GM12878 (cell line): ENCODE measurements around the gene RAD18. TPM values are rescaled to one million over a fixed set of nuclear protein-coding genes. Genes with fewer than 3 reads are reported as not detected.
A peak's percentile ranks its signal among the peaks of the same experiment; 100 is the strongest.

Source experiments
- FOXM1 ChIP-seq: IDR thresholded peaks from 2 replicates; pipeline ENCODE4 v1.6.1; 2012; ENCODE audit warnings: low read depth, mild to moderate bottlenecking, inconsistent platforms, low read length, moderate library complexity
- IKZF1 ChIP-seq: fragments of 450-650 bp; conservative IDR thresholded peaks from 2 replicates; pipeline ENCODE4 v1.6.1; 2017; ENCODE audit warnings: antibody characterized with exemption, mild to moderate bottlenecking
- IRF4 ChIP-seq: IDR thresholded peaks from 2 replicates; pipeline ENCODE4 v1.6.1; 2011; ENCODE audit warnings: low read depth, low read length
- KDM1A ChIP-seq: fragments of 200-600 bp; sonication (generic); IDR thresholded peaks from 2 replicates; pipeline ENCODE4 v1.6.1; 2016; ENCODE audit warnings: borderline replicate concordance
- LARP7 ChIP-seq: fragments of 450-650 bp; IDR thresholded peaks from 2 replicates; pipeline ENCODE4 v1.6.1; 2017; ENCODE audit warnings: mild to moderate bottlenecking
- MTA2 ChIP-seq: fragments of 450-650 bp; IDR thresholded peaks from 2 replicates; pipeline ENCODE4 v1.6.1; 2016; ENCODE audit warnings: low read depth, mild to moderate bottlenecking, moderate library complexity
- NBN ChIP-seq: fragments of 450-650 bp; IDR thresholded peaks from 2 replicates; pipeline ENCODE4 v1.6.1; 2016
- POU2F2 ChIP-seq: IDR thresholded peaks from 3 replicates; pipeline ENCODE4 v1.6.1; 2011; ENCODE audit warnings: low read depth, mild to moderate bottlenecking, low read length, borderline replicate concordance
- SMC3 ChIP-seq: IDR thresholded peaks from 2 replicates; pipeline ENCODE4 v1.6.1; 2011; ENCODE audit warnings: low read length, improper control_type of control experiment, borderline replicate concordance
- SPI1 ChIP-seq: IDR thresholded peaks from 2 replicates; pipeline ENCODE4 v1.6.1; 2011; ENCODE audit warnings: low read depth, mild to moderate bottlenecking, low read length, moderate library complexity, borderline replicate concordance; ENCODE audit not compliant: insufficient read depth
- SREBF2 ChIP-seq: IDR thresholded peaks from 2 replicates; pipeline ENCODE4 v1.6.1; 2012; ENCODE audit warnings: mild to moderate bottlenecking, low read length
- TCF7 ChIP-seq: IDR thresholded peaks from 2 replicates; pipeline ENCODE4 v1.6.1; 2014; ENCODE audit warnings: antibody characterized with exemption, borderline replicate concordance
- WRNIP1 ChIP-seq: IDR thresholded peaks from 2 replicates; pipeline ENCODE4 v1.6.1; 2011; ENCODE audit warnings: low read depth, low read length, improper control_type of control experiment, borderline replicate concordance
- YBX1 ChIP-seq: fragments of 450-650 bp; IDR thresholded peaks from 2 replicates; pipeline ENCODE4 v1.6.1; 2016; ENCODE audit warnings: antibody characterized with exemption
- ZNF24 ChIP-seq: fragments of 450-650 bp; IDR thresholded peaks from 2 replicates; pipeline ENCODE4 v1.6.1; 2017; ENCODE audit warnings: antibody characterized with exemption, mild to moderate bottlenecking
- ZNF384 ChIP-seq: IDR thresholded peaks from 2 replicates; pipeline ENCODE4 v1.6.1; 2012; ENCODE audit warnings: low read depth, mild to moderate bottlenecking, low read length, improper control_type of control experiment, borderline replicate concordance
- ZZZ3 ChIP-seq: IDR thresholded peaks from 2 replicates; pipeline ENCODE4 v1.6.1; 2011; ENCODE audit warnings: low read depth; ENCODE audit not compliant: control insufficient read depth, insufficient read length
- polyA plus RNA-seq, 11 experiments: library from polyadenylated mRNA; depleted of rRNA in 4 of 11; unstranded in 6 of 11; stranded (reverse) in 5 of 11; fragments of >200 nt; fragmentation: Nextera tagmentation in 4 of 11; fragmentation: Illumina TruSeq in 1 of 11; extraction: Ambion mirVana in 4 of 11; extraction: Trizol in 1 of 11; gene quantifications; 1 replicate in 1 of 11; 2 replicates in 10 of 11; pipeline versions ENCODE4 v1.2.1 to v1.2.3, GENCODE V29; 2011 to 2016; ENCODE audit warnings: inconsistent platforms in 2 of 11, missing spikeins in 2 of 11, low read depth in 1 of 11
- total RNA-seq, 4 experiments: library from RNA; depleted of rRNA in 3 of 4; stranded (reverse); fragments of >200 nt in 3 of 4; fragmentation: Illumina TruSeq in 1 of 4; extraction: Trizol in 1 of 4; gene quantifications; 2 replicates each; pipeline versions ENCODE4 v1.2.1 to v1.2.3, GENCODE V29; 2013 to 2021
- TF ChIP-seq, protein P1 (sequence below): fragments of 150-350 bp; IDR thresholded peaks from 2 replicates; pipeline ENCODE4 v1.6.1; 2016; ENCODE audit warnings: low read depth, low read length
- TF ChIP-seq, protein P2 (sequence below): IDR thresholded peaks from 2 replicates; pipeline ENCODE4 v1.6.1; 2012; ENCODE audit warnings: low read length, inconsistent platforms
- TF ChIP-seq, protein P3 (sequence below): fragments of 450-650 bp; IDR thresholded peaks from 2 replicates; pipeline ENCODE4 v1.6.1; 2016; ENCODE audit warnings: mild to moderate bottlenecking
- TF ChIP-seq, protein P4 (sequence below): IDR thresholded peaks from 2 replicates; pipeline ENCODE4 v1.6.1; 2011; ENCODE audit warnings: borderline replicate concordance, low read depth, mild to moderate bottlenecking, moderate library complexity, mixed read lengths, low read length; ENCODE audit not compliant: insufficient read depth; ENCODE audit errors: extremely low read length
- TF ChIP-seq, protein P5 (sequence below): IDR thresholded peaks from 2 replicates; pipeline ENCODE4 v1.6.1; 2011; ENCODE audit warnings: mild to moderate bottlenecking, low read depth, low read length, moderate library complexity; ENCODE audit not compliant: insufficient replicate concordance

The RAD18 gene
- total and polyA plus RNA-seq, 10 of the 15 experiments (the other 5 are each of a cell fraction or from before 2014, with no cell fraction given) = 8.7 to 38.6 (median 19.2) TPM

DNA sequence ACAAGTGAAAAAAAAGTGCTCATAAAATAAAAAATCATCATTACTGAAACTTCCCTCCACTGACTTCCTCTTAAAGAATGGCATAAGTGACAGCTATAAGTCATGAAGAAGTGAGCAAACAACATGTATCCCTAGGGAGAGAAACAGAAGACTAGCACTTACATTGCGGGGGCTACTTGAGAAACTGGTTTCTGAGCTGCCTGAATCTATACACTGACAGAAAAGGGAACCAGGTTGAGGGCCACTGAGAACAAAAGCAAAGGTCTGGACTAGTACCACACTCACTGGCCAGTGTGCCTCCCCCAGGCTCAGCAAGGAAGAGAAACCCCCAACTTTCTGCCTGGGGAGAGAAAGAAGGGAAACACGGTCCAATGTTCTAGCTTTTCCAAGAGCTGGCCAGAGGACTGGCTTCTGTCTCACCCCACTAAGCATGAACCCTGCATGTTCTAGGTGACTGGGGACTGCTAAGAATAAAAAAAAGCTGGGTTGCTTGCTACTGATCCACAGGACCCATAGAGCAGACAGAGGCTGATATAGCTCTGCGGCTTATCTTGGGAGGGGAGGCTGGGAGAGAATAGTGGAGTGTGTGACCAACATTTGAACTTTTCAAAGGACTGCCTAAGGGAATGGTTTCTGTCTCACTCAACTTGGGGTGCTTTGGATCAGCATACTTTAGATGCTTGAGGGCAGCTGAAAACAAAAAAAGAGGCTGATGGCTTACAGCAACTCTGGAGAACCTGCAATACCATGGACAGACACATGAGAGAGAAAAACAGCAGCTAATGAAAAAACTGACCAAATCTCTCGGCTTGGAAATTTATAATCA lies 8.1 kb downstream of the RAD18 start (continued):
- TF ChIP-seq, protein P1, sequence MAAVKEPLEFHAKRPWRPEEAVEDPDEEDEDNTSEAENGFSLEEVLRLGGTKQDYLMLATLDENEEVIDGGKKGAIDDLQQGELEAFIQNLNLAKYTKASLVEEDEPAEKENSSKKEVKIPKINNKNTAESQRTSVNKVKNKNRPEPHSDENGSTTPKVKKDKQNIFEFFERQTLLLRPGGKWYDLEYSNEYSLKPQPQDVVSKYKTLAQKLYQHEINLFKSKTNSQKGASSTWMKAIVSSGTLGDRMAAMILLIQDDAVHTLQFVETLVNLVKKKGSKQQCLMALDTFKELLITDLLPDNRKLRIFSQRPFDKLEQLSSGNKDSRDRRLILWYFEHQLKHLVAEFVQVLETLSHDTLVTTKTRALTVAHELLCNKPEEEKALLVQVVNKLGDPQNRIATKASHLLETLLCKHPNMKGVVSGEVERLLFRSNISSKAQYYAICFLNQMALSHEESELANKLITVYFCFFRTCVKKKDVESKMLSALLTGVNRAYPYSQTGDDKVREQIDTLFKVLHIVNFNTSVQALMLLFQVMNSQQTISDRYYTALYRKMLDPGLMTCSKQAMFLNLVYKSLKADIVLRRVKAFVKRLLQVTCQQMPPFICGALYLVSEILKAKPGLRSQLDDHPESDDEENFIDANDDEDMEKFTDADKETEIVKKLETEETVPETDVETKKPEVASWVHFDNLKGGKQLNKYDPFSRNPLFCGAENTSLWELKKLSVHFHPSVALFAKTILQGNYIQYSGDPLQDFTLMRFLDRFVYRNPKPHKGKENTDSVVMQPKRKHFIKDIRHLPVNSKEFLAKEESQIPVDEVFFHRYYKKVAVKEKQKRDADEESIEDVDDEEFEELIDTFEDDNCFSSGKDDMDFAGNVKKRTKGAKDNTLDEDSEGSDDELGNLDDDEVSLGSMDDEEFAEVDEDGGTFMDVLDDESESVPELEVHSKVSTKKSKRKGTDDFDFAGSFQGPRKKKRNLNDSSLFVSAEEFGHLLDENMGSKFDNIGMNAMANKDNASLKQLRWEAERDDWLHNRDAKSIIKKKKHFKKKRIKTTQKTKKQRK = no peak
- peak; percentile 79; the same call in 1 of the 2 replicates for TF ChIP-seq NBN
- peak; percentile 82 for TF ChIP-seq ZNF24
- no peak for TF ChIP-seq ZZZ3
- TF ChIP-seq, protein P2, sequence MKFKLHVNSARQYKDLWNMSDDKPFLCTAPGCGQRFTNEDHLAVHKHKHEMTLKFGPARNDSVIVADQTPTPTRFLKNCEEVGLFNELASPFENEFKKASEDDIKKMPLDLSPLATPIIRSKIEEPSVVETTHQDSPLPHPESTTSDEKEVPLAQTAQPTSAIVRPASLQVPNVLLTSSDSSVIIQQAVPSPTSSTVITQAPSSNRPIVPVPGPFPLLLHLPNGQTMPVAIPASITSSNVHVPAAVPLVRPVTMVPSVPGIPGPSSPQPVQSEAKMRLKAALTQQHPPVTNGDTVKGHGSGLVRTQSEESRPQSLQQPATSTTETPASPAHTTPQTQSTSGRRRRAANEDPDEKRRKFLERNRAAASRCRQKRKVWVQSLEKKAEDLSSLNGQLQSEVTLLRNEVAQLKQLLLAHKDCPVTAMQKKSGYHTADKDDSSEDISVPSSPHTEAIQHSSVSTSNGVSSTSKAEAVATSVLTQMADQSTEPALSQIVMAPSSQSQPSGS = peak; percentile 59; the same call in 1 of the 2 replicates
- TF ChIP-seq POU2F2 = no peak
- TF ChIP-seq MTA2 = peak; percentile 77
- TF ChIP-seq YBX1 = no peak
- TF ChIP-seq SREBF2 = no peak
- no peak for TF ChIP-seq KDM1A
- no peak for TF ChIP-seq LARP7
- TF ChIP-seq, protein P3, sequence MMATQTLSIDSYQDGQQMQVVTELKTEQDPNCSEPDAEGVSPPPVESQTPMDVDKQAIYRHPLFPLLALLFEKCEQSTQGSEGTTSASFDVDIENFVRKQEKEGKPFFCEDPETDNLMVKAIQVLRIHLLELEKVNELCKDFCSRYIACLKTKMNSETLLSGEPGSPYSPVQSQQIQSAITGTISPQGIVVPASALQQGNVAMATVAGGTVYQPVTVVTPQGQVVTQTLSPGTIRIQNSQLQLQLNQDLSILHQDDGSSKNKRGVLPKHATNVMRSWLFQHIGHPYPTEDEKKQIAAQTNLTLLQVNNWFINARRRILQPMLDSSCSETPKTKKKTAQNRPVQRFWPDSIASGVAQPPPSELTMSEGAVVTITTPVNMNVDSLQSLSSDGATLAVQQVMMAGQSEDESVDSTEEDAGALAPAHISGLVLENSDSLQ = peak; percentile 92
- no peak for TF ChIP-seq SMC3
- no peak for TF ChIP-seq WRNIP1
- TF ChIP-seq FOXM1 = 0 out of 2 replicates have a peak, but pooled peaks have one; percentile 16
- TF ChIP-seq SPI1 = peak; percentile 74; the same call in 1 of the 2 replicates
- TF ChIP-seq IRF4 = 0 out of 2 replicates have a peak, but pooled peaks have one; percentile 23
- TF ChIP-seq, protein P4, sequence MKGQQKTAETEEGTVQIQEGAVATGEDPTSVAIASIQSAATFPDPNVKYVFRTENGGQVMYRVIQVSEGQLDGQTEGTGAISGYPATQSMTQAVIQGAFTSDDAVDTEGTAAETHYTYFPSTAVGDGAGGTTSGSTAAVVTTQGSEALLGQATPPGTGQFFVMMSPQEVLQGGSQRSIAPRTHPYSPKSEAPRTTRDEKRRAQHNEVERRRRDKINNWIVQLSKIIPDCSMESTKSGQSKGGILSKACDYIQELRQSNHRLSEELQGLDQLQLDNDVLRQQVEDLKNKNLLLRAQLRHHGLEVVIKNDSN = no peak
- no peak for TF ChIP-seq TCF7
- TF ChIP-seq ZNF384 = peak; percentile 66; the same call in 1 of the 2 replicates
- TF ChIP-seq, protein P5, sequence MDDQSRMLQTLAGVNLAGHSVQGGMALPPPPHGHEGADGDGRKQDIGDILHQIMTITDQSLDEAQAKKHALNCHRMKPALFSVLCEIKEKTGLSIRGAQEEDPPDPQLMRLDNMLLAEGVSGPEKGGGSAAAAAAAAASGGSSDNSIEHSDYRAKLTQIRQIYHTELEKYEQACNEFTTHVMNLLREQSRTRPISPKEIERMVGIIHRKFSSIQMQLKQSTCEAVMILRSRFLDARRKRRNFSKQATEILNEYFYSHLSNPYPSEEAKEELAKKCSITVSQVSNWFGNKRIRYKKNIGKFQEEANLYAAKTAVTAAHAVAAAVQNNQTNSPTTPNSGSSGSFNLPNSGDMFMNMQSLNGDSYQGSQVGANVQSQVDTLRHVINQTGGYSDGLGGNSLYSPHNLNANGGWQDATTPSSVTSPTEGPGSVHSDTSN = peak; percentile 75
- peak; percentile 84 for TF ChIP-seq IKZF1
